ENCODE data around the gene UBE2C.

UBE2C gene

DNA sequence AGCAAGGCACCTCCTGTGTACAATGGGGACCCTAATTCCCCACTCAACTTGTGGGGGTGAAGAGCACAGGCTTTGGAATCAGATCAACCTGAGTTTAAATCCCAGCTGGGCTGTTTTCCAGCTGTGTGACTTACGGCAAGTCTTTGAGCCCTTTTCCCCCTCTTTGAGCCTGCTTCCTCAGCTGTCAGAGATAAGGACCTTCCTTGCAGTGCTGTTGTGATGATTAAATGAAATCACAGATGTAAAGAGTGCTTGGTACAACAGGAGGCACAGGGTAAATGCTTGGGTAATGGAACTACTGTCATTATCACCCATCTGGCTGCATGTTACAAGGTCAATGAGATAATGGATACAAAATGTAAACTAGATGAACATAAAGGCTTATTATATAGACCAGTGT, 24.4 kb downstream of the UBE2C start:
- TF ChIP-seq EZH2phosphoT487 (IDR thresholded peaks at IDR 0.05; ENCODE audit: borderline replicate concordance, low read length) = no peak
- TF ChIP-seq, protein P1, sequence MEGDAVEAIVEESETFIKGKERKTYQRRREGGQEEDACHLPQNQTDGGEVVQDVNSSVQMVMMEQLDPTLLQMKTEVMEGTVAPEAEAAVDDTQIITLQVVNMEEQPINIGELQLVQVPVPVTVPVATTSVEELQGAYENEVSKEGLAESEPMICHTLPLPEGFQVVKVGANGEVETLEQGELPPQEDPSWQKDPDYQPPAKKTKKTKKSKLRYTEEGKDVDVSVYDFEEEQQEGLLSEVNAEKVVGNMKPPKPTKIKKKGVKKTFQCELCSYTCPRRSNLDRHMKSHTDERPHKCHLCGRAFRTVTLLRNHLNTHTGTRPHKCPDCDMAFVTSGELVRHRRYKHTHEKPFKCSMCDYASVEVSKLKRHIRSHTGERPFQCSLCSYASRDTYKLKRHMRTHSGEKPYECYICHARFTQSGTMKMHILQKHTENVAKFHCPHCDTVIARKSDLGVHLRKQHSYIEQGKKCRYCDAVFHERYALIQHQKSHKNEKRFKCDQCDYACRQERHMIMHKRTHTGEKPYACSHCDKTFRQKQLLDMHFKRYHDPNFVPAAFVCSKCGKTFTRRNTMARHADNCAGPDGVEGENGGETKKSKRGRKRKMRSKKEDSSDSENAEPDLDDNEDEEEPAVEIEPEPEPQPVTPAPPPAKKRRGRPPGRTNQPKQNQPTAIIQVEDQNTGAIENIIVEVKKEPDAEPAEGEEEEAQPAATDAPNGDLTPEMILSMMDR (IDR thresholded peaks at IDR 0.05; ENCODE audit: low read depth, low read length, poor library complexity, severe bottlenecking) = no peak
- peaks cover 16% of the 10 kb centered on the region for H3K4me1 ChIP-seq (ENCODE audit: control insufficient read depth, low read length)
- no peaks in the 10 kb centered on the region for H3K9me3 ChIP-seq (ENCODE audit: control insufficient read depth, insufficient read depth, low read length)
- no peak overlapping the region for H3K4me3 ChIP-seq (ENCODE audit: low read length)
- H3K27ac ChIP-seq (ENCODE audit: low read depth, low read length) = no peak overlapping the region
- H3K9me2 ChIP-seq (replicated peaks; ENCODE audit: control insufficient read depth, low read length) = no peaks in the 10 kb centered on the region
- H4K20me1 ChIP-seq (ENCODE audit: control insufficient read depth, insufficient read depth, low read depth, low read length) = no peaks in the 10 kb centered on the region
- no peak overlapping the region for H3K4me2 ChIP-seq (ENCODE audit: low read length)
- 0 out of 2 replicates have a peak, but pooled peaks cover 2% of the 10 kb centered on the region for H3F3A ChIP-seq (ENCODE audit: control insufficient read depth, insufficient read depth)
- no peaks in the 10 kb centered on the region for H3K79me2 ChIP-seq (ENCODE audit: control insufficient read depth, low read length)
- H3K27me3 ChIP-seq (ENCODE audit: control insufficient read depth, low read length) = peaks cover 18% of the 10 kb centered on the region
- no peaks in the 10 kb centered on the region for H3K36me3 ChIP-seq (ENCODE audit: control insufficient read depth, low read length)

DNA sequence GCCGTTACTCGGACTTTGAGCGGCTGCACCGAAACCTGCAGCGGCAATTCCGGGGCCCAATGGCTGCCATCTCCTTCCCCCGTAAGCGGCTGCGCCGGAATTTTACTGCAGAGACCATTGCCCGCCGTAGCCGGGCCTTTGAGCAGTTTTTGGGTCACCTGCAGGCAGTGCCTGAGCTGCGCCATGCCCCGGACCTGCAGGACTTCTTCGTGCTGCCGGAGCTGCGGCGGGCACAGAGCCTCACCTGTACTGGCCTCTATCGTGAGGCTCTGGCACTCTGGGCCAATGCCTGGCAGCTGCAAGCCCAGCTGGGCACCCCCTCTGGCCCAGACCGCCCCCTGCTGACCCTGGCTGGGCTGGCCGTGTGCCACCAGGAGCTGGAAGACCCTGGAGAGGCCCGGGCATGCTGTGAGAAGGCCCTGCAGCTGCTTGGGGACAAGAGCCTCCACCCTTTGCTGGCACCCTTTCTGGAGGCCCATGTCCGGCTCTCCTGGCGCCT, 28.3 kb downstream of the UBE2C start:
- no peaks in the 10 kb centered on the region for H3K27me3 ChIP-seq (ENCODE audit: control insufficient read depth, low read length)
- 0 out of 2 replicates have a peak, but pooled peaks cover 2% of the 10 kb centered on the region for H3F3A ChIP-seq (ENCODE audit: control insufficient read depth, insufficient read depth)
- H3K27ac ChIP-seq (ENCODE audit: low read depth, low read length) = no peak overlapping the region
- H4K20me1 ChIP-seq (ENCODE audit: control insufficient read depth, insufficient read depth, low read depth, low read length) = no peaks in the 10 kb centered on the region
- H3K4me2 ChIP-seq (ENCODE audit: low read length) = no peak overlapping the region
- H3K4me1 ChIP-seq (ENCODE audit: control insufficient read depth, low read length) = peaks cover 20% of the 10 kb centered on the region
- H3K79me2 ChIP-seq (ENCODE audit: control insufficient read depth, low read length) = no peaks in the 10 kb centered on the region
- peaks cover 24% of the 10 kb centered on the region for H3K36me3 ChIP-seq (ENCODE audit: control insufficient read depth, low read length)
- H3K4me3 ChIP-seq (ENCODE audit: low read length) = no peak overlapping the region
- TF ChIP-seq EZH2phosphoT487 (IDR thresholded peaks at IDR 0.05; ENCODE audit: borderline replicate concordance, low read length) = no peak
- TF ChIP-seq, protein P1 (IDR thresholded peaks at IDR 0.05; ENCODE audit: low read depth, low read length, poor library complexity, severe bottlenecking) = no peak
- no peaks in the 10 kb centered on the region for H3K9me3 ChIP-seq (ENCODE audit: control insufficient read depth, insufficient read depth, low read length)
- H3K9me2 ChIP-seq (replicated peaks; ENCODE audit: control insufficient read depth, low read length) = no peaks in the 10 kb centered on the region

DNA sequence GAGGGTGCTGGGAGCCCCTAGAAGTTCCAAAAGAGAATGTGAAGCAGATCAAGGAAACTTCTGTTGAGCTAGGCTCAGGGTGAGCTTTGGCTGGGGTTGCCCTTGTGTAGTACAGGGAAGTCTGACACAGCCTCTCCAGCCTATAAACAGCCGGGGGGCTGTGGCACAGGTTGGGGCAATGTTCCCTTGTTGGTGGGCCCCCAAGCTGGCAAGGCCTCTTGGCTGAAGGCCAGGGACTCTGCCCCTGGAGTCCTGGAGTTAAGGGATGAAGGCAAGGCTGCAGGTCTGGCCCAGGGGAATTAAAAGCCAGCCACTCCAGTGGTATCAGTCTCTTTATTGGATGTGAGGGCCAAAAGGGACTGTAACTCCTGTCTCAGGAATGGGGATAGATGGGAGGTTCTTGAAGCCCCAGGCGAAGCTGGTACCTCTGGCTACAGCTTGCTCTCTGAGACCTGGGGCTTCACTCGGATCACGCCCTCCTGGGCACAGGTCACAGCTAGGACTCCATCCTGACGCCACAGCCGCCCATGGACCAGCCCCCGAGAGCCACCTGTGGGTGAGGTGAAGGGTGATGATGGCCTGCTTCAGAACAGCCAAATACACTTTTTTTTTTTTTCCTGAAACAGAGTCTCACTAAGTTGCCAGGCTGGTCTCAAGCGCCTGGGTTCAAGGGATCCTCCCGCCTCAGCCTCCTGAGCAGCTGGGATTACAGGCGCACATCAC, 29.1 kb downstream of the UBE2C start:
- Histone ChIP-seq H3K36me3 (ENCODE audit: control insufficient read depth, low read length) (peaks cover 24% of the 10 kb centered on the region), H3K4me2 (ENCODE audit: low read length) (peak overlapping the region; percentile 65), H3K9me2 (replicated peaks; ENCODE audit: control insufficient read depth, low read length) (no peaks in the 10 kb centered on the region)

More for the DNA sequence above, 29.1 kb downstream of the UBE2C start:
- peak overlapping the region; percentile 75 for H3K27ac ChIP-seq (ENCODE audit: low read depth, low read length)
- H3F3A ChIP-seq (ENCODE audit: control insufficient read depth, insufficient read depth) = 0 out of 2 replicates have a peak, but pooled peaks cover 2% of the 10 kb centered on the region
- TF ChIP-seq, protein P1 (IDR thresholded peaks at IDR 0.05; ENCODE audit: low read depth, low read length, poor library complexity, severe bottlenecking) = no peak
- no peak for TF ChIP-seq EZH2phosphoT487 (IDR thresholded peaks at IDR 0.05; ENCODE audit: borderline replicate concordance, low read length)
- no peaks in the 10 kb centered on the region for H3K79me2 ChIP-seq (ENCODE audit: control insufficient read depth, low read length)
- H4K20me1 ChIP-seq (ENCODE audit: control insufficient read depth, insufficient read depth, low read depth, low read length) = no peaks in the 10 kb centered on the region
- no peaks in the 10 kb centered on the region for H3K9me3 ChIP-seq (ENCODE audit: control insufficient read depth, insufficient read depth, low read length)
- H3K4me1 ChIP-seq (ENCODE audit: control insufficient read depth, low read length) = peaks cover 20% of the 10 kb centered on the region
- H3K4me3 ChIP-seq (ENCODE audit: low read length) = peak overlapping the region; percentile 45
- no peaks in the 10 kb centered on the region for H3K27me3 ChIP-seq (ENCODE audit: control insufficient read depth, low read length)

Measured in DOHH2 (cell line).